HK-2 (cell line): ENCODE measurements around the gene NRXN3.
"Not testable (repeated sequence)": the region's sequence is repeated elsewhere in the genome, so short reads cannot be mapped to it uniquely, and the experiment has no call there.

Source experiments
- DNase-seq: peaks from one replicate; pipeline ENCODE4 v3.0.0-alpha.2; 2018; ENCODE audit not compliant: unreplicated experiment

Gene NRXN3

DNA sequence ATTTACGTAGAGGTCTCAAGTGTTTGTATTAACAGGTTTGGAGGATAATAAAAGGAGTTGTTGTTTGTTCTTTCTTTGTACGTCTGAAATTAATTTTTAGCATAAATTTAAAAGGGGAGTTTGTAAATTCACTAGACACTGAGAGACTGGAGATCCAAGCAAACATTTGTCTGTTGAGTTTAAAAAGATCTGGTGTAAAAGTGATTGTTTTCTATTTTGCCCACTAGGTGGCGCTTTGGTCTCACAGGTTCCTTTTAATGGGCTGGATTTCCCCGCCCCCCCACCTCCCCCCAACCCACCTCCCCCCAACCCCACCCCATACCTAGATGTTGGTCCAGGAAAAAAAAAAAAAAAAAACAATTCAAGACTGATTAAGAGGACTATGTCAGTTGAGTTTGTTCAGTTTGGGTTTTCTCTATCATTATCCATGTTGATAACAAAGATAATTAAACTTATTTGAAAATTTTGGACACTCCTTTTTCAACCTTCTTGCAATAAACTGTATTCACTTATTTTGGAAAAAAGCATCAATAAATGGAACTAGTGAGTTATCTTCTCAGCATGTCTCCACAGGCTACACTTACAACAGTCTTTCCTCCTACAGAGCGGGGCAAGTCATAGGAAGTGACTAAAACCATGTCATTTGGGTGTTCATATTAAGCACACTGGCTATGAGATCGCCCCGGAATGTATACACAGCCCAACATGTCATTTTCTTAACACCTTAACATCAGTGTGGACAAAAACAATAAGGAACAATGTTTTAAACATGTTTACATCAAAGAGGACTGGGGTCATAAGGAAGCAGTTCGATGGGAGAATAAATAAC, 841.1 kb downstream of the NRXN3 start:
- DNase-seq, result no peak

DNA sequence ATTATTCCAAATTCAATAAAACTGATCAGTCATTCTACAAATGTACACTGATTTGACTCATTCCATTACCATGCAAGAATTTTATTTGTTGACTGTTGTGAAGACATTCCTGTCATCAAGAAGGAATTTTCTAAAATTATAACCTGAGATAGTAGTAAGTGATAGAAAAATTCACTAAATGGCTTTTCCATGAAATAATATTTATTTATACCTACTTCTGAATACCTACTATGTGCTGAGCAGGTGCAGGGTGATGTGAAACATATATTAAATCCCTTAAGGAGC, 841.7 kb downstream of the NRXN3 start:
- DNase-seq, result no peak

DNA sequence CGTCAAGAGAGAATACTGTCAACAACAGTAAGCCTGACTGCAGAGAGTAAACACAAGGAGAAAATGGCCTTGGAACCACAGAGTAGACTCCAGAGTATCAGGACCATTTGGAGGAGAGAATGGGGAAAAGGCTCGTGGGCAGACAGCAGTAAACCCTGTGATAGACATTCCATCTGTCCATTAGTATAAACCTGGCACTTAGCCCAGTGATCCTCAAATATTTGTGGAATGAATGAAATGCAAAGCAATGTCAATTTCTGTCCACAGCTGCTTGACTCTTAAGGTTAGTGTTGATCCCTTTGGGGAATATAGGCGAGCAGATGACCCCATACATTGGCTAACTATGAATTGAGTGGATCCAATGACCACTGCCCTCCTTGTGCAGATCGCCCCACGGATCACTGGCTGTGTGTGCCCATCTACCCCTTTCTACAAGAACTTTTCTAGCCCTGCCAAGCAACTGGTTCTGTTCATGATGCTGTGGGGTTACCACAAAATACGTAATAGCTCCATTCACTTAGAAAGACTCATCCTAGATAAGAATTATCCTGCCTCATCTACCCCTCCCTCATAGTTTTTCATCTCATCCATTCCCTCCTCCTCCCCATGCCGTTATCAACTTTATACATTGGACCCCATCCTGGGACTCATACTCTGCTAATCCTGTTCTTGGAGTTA, 846.8 kb downstream of the NRXN3 start:
- DNase-seq, result peak; percentile 23

GRCh38 chr14:79017561-79017960, 847.4 kb downstream of the NRXN3 start:
- DNase-seq, result no peak

DNA sequence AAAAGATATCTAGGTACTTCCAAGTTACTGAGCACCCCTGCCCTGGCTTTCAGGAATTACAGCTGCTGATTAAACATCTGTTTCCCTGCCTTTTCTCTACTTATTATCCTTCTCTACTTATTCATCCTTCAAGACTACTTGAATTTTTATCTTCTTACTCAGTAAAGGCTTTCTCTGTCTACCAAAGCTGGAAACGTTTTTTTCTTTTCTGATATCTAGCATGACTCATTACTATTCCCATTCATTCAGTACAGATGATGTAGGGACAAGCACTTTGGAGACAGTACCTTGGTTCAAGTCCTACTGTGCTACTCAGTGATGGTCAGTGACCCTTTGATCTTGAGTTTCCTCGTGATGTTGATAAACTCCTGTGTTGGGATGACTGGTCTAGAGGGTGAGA, 848.7 kb downstream of the NRXN3 start:
- DNase-seq, result no peak

DNA sequence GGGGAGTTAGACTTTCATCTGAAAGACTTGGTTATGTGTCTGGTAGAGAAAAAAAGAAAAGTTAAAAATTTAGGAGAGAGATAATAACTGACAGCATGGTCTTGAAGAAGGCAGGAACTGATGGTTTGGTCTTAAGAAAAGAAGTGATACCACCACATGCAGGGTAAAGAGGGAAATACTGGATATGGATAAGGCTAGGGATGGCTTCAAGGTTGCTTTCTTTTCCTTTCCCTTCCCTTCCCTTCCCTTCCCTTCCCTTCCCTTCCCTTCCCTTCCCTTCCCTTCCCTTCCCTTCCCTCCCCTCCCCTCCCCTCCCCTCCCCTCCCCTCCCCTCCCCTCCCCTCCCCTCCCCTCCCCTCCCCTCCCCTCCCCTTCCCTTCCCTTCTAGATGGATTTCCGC, 849.7 kb downstream of the NRXN3 start:
- DNase-seq, result not testable (repeated sequence)

- DNase-seq, result no peak
Observed at GRCh38 chr14:79021766-79022165, 851.6 kb downstream of the NRXN3 start.

- DNase-seq, result no peak
Observed at GRCh38 chr14:79027138-79027537, 857.0 kb downstream of the NRXN3 start.

GRCh38 chr14:79028281-79028680, 858.1 kb downstream of the NRXN3 start:
- DNase-seq, result no peak

- no peak for DNase-seq
Observed at GRCh38 chr14:79036441-79036840, 866.3 kb downstream of the NRXN3 start.

GRCh38 chr14:79037106-79037505, 866.9 kb downstream of the NRXN3 start:
- DNase-seq, result no peak

DNA sequence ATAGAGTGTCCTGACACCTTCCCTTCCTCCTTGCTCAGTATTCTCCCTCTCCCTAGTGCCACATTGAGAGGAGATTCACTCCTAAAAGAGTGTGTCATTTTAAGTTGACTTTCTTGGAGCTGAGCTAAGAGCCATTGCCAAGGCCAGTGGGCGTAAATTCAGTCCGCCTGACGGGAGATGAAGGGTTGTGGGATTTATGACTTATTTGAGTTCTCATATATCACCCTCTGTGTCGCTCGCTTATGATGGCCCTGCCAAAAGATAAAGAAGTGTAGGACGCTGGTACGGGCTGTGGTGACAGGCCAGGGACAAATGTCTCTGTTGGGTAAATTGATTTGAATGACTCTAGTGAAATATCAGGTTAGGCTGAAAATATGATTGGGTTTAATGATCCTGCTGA, 867.4 kb downstream of the NRXN3 start:
- no peak for DNase-seq

DNA sequence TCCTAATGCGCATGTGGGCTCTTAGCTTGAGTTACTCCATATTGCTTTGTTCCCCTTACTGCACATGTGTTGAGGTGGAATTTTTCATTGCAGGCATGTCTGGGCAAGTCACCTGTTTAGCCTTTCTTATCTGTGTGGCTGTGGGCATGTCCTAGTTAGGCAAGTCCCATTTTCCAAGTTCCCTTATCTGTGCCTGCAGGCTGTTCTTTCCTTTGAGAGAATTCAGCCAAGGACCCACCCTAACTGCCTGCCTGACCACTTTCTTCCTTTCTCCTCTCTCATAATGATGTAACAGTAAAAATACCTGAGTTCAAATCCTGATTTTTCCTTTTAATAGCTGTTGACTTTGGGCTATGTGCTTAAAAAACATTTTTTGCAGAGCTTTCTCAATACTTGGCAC, 870.6 kb downstream of the NRXN3 start:
- no peak for DNase-seq

GRCh38 chr14:79043194-79043889, 873.2 kb downstream of the NRXN3 start:
- no peak for DNase-seq

- peak; percentile 45 for DNase-seq
Observed at GRCh38 chr14:79044894-79045624, 874.9 kb downstream of the NRXN3 start.

- no peak for DNase-seq
Observed at GRCh38 chr14:79050787-79051727, 880.9 kb downstream of the NRXN3 start.

DNA sequence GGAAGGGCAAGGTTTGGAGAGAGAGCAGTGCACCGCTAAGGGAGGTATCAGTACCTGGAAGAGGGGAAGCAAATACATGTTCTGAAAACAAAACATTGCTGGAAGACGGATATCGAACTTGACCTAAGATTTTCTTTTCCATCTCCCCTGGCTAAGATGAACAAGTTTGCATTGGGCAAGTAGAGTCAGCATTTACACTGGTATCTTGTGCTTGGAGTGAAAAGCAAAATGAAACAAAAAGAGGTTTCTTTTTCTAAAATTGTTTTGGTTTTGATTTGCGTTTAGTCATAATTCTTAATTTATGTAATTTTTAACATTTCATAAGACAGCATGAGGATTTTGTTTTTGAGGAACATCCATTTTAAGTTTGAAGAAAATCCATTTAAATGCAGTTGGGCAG, 881.6 kb downstream of the NRXN3 start:
- no peak for DNase-seq

DNA sequence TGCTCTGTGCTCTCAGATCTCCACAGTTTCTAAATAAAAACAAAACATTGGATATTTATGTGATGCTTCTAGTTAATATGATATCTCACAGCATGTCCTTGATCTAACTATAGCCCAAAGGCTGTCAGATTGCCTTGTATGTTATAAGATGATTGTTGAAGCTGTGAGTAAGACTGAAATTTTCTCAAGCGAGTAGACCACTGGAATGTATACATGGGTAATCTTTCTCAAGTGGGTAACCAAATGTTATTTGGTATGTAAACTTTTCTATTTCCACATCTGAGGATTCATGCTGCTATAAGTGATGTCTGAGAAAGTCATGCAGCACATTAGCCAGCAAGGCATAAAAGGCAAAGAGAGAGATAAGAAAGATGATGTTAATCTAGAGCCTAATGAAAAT, 886.7 kb downstream of the NRXN3 start:
- DNase-seq, result no peak

DNA sequence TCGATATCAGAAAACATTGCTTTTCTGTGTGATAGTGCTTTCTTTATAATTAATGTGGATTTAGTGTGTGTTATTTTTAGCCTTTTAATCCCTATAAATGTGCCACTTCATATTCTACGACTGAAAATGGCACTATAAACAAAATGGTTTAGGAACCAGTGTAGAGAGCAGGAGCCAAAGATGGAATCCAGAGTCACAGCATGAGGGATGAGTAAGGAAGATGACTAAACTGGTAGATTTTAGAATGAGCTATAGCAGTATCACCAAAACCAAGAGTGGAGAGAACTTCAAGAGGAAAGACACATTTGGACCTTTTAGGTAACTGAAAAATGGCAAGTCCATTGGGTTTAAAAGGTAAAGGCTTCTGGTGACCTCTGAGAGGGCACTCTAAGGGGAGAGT, 887.2 kb downstream of the NRXN3 start:
- DNase-seq, result no peak

DNA sequence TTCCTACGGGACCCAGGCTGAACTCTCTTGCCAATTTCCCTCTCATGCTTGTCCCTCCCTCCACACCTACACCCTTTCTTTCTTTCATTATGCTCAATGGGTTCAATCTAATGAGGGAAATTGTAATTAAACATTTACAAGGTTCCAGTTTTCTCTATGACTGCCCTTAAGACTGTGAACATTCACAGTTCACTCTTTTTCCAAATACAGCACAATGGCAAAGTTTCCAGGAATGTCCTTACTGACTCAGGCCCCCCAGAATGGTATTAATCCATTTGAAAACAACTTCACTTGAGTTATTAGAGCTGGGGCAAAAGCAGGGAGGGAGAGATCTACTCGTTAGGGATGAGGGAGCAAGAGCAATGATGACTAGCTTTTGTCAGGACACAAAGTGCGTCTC, 892.1 kb downstream of the NRXN3 start:
- DNase-seq, result no peak

DNA sequence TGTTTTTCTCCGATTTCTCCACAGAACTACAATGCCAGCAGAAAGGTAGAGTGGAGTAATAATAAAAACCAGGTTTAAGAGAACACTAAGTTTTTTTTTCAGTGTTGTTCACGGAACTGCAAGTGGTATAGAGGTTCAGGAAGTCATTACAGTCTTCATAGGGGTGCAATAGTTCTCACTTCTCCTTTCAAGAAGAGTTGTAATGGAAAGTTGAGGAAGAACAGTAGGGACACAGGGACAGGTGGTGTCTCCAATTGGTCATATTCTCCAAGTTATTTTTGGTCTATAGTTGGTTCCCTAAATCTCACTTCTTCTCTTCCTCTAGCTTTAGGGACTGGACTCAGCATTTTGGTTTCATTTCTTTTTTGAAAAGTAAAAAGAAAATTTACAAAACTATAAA, 894.0 kb downstream of the NRXN3 start:
- DNase-seq, result no peak
